ENCODE results near the gene SYT8. TPM values are rescaled to one million over a fixed set of nuclear protein-coding genes. Genes with fewer than 3 reads are reported as not detected.

The SYT8 gene
- total and polyA plus RNA-seq, 2 of the 8 experiments (the other 6 are each of a cell fraction or from before 2014, with no cell fraction given) = not detected

GRCh38 chr11:1858154-1858553, 23.4 kb downstream of the SYT8 start (continued):
- TF ChIP-seq CHD7 (IDR thresholded peaks at IDR 0.05; ENCODE audit: insufficient replicate concordance, low read length) (no peak), RXRA (IDR thresholded peaks at IDR 0.05; ENCODE audit: insufficient read depth, low read depth, low read length) (no peak), SAP30 (IDR thresholded peaks at IDR 0.05; ENCODE audit: insufficient read depth, insufficient replicate concordance, low read length) (no peak), SP2 (IDR thresholded peaks at IDR 0.05; ENCODE audit: low read length) (no peak), TAF1 (IDR thresholded peaks at IDR 0.05; ENCODE audit: low read depth, low read length) (no peak), SP1 (IDR thresholded peaks at IDR 0.05; ENCODE audit: low read depth, low read length) (no peak), SIX5 (IDR thresholded peaks at IDR 0.05; ENCODE audit: low read depth, low read length) (no peak), RBBP5 (IDR thresholded peaks at IDR 0.05; ENCODE audit: borderline replicate concordance, low read depth, low read length) (no peak), JUN (IDR thresholded peaks at IDR 0.05; ENCODE audit: low read depth, low read length) (no peak), POU5F1 (IDR thresholded peaks at IDR 0.05; ENCODE audit: low read depth, low read length) (no peak)
